IMR-90 (cell line): ENCODE results near the gene KCNIP3. TPM values are rescaled to one million over a fixed set of nuclear protein-coding genes. Genes with fewer than 3 reads are reported as not detected.

Source experiments
- ATAC-seq: fragments of 200-7000 bp; cut with Tn5 transposase; 2 replicates; pipeline ENCODE4 v1.9.1; 2020; ENCODE audit warnings: low read depth, mild to moderate bottlenecking, moderate library complexity
- BruUV-seq: library from RNA; stranded (reverse); fragments of 400-500 nt; replicated peaks from 2 replicates; lab custom pipeline; 2021; lab: Mats Ljungman, UMichigan
- CTCF ChIA-PET: fragments of 300-600 bp; formaldehyde crosslinking; extraction: SDS; loops from one replicate; lab custom pipeline; 2021; ENCODE audit warnings: antibody characterized with exemption; lab: Yijun Ruan, JAX
- POLR2A ChIA-PET: fragments of 300-600 bp; sonication (Branson Sonifier 250); formaldehyde crosslinking; loops from one replicate; lab custom pipeline; 2022; ENCODE audit warnings: antibody characterized with exemption; ENCODE audit not compliant: unreplicated experiment; lab: Charles Lee
- DNase-seq: peaks from one replicate; pipeline ENCODE4 v3.0.0; 2013
- H2AFZ ChIP-seq: replicated peaks from 2 replicates; pipeline ENCODE3; 2013; ENCODE audit warnings: low read length, mild to moderate bottlenecking; ENCODE audit not compliant: poor library complexity
- H2AK5ac ChIP-seq: 2 replicates; pipeline ENCODE4 v1.6.1; 2013; ENCODE audit warnings: low read depth, low read length, inconsistent platforms
- H2AK9ac ChIP-seq: replicated peaks from 2 replicates; pipeline ENCODE3; 2013; ENCODE audit warnings: mild to moderate bottlenecking, low read depth, low read length, moderate library complexity; ENCODE audit not compliant: poor library complexity
- H2BK120ac ChIP-seq: 2 replicates; pipeline ENCODE4 v1.6.1; 2013; ENCODE audit warnings: low read depth, low read length, inconsistent platforms
- H2BK15ac ChIP-seq: 3 replicates; pipeline ENCODE4 v1.6.1; 2013; ENCODE audit warnings: low read depth, low read length, inconsistent platforms
- H2BK20ac ChIP-seq: 2 replicates; pipeline ENCODE4 v1.6.1; 2013; ENCODE audit warnings: low read depth, mild to moderate bottlenecking, inconsistent platforms, low read length, moderate library complexity
- H2BK5ac ChIP-seq: 2 replicates; pipeline ENCODE4 v1.6.1; 2013; ENCODE audit warnings: mild to moderate bottlenecking, low read depth, low read length, inconsistent platforms; ENCODE audit not compliant: poor library complexity, severe bottlenecking
- H3K14ac ChIP-seq: replicated peaks from 2 replicates; pipeline ENCODE4 v1.6.1; 2013; ENCODE audit warnings: low read depth, low read length, inconsistent platforms
- H3K18ac ChIP-seq: 2 replicates; pipeline ENCODE4 v1.6.1; 2013; ENCODE audit warnings: low read depth, low read length, control low read depth
- H3K23ac ChIP-seq: 2 replicates; pipeline ENCODE4 v1.6.1; 2013; ENCODE audit warnings: low read depth, low read length, inconsistent platforms
- H3K27ac ChIP-seq: 2 replicates; pipeline ENCODE4 v1.5.1; 2013; ENCODE audit warnings: mild to moderate bottlenecking, control low read depth, low read length; ENCODE audit not compliant: insufficient read depth
- H3K27me3 ChIP-seq: 2 replicates; pipeline ENCODE4 v1.6.1; 2013; ENCODE audit warnings: low read length; ENCODE audit not compliant: control insufficient read depth, insufficient read depth
- H3K36me3 ChIP-seq: 2 replicates; pipeline ENCODE4 v1.6.1; 2013; ENCODE audit warnings: low read length, mixed read lengths; ENCODE audit not compliant: control insufficient read depth, insufficient read depth
- H3K4ac ChIP-seq: 2 replicates; pipeline ENCODE4 v1.6.1; 2013; ENCODE audit warnings: low read depth, low read length, inconsistent platforms
- H3K4me1 ChIP-seq: 2 replicates; pipeline ENCODE4 v1.6.1; 2013; ENCODE audit warnings: low read length, mixed read lengths; ENCODE audit not compliant: control insufficient read depth, insufficient read depth
- H3K4me2 ChIP-seq: 2 replicates; pipeline ENCODE4 v1.6.1; 2013; ENCODE audit warnings: low read depth, mild to moderate bottlenecking, control low read depth, low read length, moderate library complexity
- H3K4me3 ChIP-seq: 2 replicates; pipeline ENCODE4 v1.5.1; 2013; ENCODE audit warnings: low read depth, mild to moderate bottlenecking, control low read depth, low read length, moderate library complexity; ENCODE audit not compliant: insufficient read depth
- H3K56ac ChIP-seq: 2 replicates; pipeline ENCODE4 v1.6.1; 2013; ENCODE audit warnings: low read length, inconsistent platforms; ENCODE audit not compliant: insufficient read depth; ENCODE audit errors: extremely low read depth
- H3K79me1 ChIP-seq, 2 experiments: 2 replicates each; pipeline ENCODE4 v1.6.1; 2013; ENCODE audit warnings: low read length in 2 of 2, inconsistent platforms in 1 of 2, low read depth in 1 of 2
- H3K9ac ChIP-seq: 2 replicates; pipeline ENCODE4 v1.6.1; 2013; ENCODE audit warnings: low read depth, low read length, control low read depth
- H3K9me1 ChIP-seq: 2 replicates; pipeline ENCODE4 v1.6.1; 2013; ENCODE audit warnings: low read length, inconsistent platforms; ENCODE audit not compliant: insufficient read depth
- H3K9me3 ChIP-seq: 2 replicates; pipeline ENCODE4 v1.6.1; 2013; ENCODE audit warnings: low read length; ENCODE audit not compliant: control insufficient read depth, insufficient read depth
- H4K20me1 ChIP-seq: 2 replicates; pipeline ENCODE4 v1.6.1; 2013; ENCODE audit warnings: low read length, inconsistent platforms; ENCODE audit not compliant: insufficient read depth
- H4K5ac ChIP-seq: 2 replicates; pipeline ENCODE4 v1.6.1; 2013; ENCODE audit warnings: mild to moderate bottlenecking, low read depth, low read length, control low read depth
- H4K8ac ChIP-seq, 2 experiments: 2 replicates each; pipeline ENCODE4 v1.6.1; 2013; ENCODE audit warnings: low read depth in 2 of 2, low read length in 2 of 2, control low read depth in 1 of 2, inconsistent platforms in 1 of 2
- H4K91ac ChIP-seq: 2 replicates; pipeline ENCODE4 v1.6.1; 2013; ENCODE audit warnings: low read depth, low read length, inconsistent platforms; ENCODE audit not compliant: insufficient read depth
- BHLHE40 ChIP-seq: fragments of 150-350 bp; IDR thresholded peaks from 2 replicates; pipeline ENCODE4 v1.6.1; 2016; ENCODE audit warnings: mild to moderate bottlenecking, low read depth, low read length
- CEBPB ChIP-seq: IDR thresholded peaks from 2 replicates; pipeline ENCODE4 v1.6.1; 2012; ENCODE audit warnings: low read depth, low read length, improper control_type of control experiment
- CHD1 ChIP-seq: IDR thresholded peaks from 2 replicates; pipeline ENCODE4 v1.6.1; 2012; ENCODE audit warnings: low read depth, low read length, improper control_type of control experiment
- FOS ChIP-seq: fragments of 150-350 bp; IDR thresholded peaks from 2 replicates; pipeline ENCODE4 v1.6.1; 2016; ENCODE audit warnings: low read depth, low read length
- MAFK ChIP-seq: IDR thresholded peaks from 2 replicates; pipeline ENCODE4 v1.6.1; 2012; ENCODE audit warnings: low read depth, low read length, improper control_type of control experiment
- MAZ ChIP-seq: IDR thresholded peaks from 2 replicates; pipeline ENCODE4 v1.6.1; 2012; ENCODE audit warnings: low read depth, mild to moderate bottlenecking, low read length, improper control_type of control experiment, moderate library complexity, borderline replicate concordance
- MXI1 ChIP-seq: IDR thresholded peaks from 2 replicates; pipeline ENCODE4 v1.6.1; 2012; ENCODE audit warnings: low read depth, mild to moderate bottlenecking, low read length, moderate library complexity, borderline replicate concordance
- NFE2L2 ChIP-seq: fragments of 150-350 bp; IDR thresholded peaks from 2 replicates; pipeline ENCODE4 v1.6.1; 2016; ENCODE audit warnings: low read depth, mild to moderate bottlenecking, low read length
- RAD21 ChIP-seq: IDR thresholded peaks from 2 replicates; pipeline ENCODE4 v1.6.1; 2012; ENCODE audit warnings: low read length, improper control_type of control experiment
- RCOR1 ChIP-seq: IDR thresholded peaks from 2 replicates; pipeline ENCODE4 v1.6.1; 2012; ENCODE audit warnings: mild to moderate bottlenecking, low read length, improper control_type of control experiment; ENCODE audit not compliant: insufficient replicate concordance
- RFX5 ChIP-seq: IDR thresholded peaks from 2 replicates; pipeline ENCODE4 v1.8.0; 2012; ENCODE audit warnings: low read depth, mild to moderate bottlenecking, low read length, moderate library complexity
- SMC3 ChIP-seq: fragments of 150-350 bp; IDR thresholded peaks from 2 replicates; pipeline ENCODE4 v1.6.1; 2016; ENCODE audit warnings: low read depth, mild to moderate bottlenecking, antibody characterized with exemption, low read length, moderate library complexity
- WGBS, 2 experiments: methylation state at CpG; one replicate each; pipeline versions ENCODE4 v1.1.5 to v1.1.7; 2013; ENCODE audit warnings: missing lambda C conversion rate in 2 of 2; ENCODE audit not compliant: insufficient read length in 1 of 2; ENCODE audit errors: extremely low coverage in 2 of 2; 5-methylcytosine and 5-hydroxymethylcytosine counted together
- dilution Hi-C: fragments of 300-500 bp; cut with HindIII; formaldehyde crosslinking; loops from one replicate; pipeline ENCODE4 v1.14.3; 2018; ENCODE audit warnings: low sequenced_read_pairs; ENCODE audit not compliant: unreplicated experiment
- in situ Hi-C: fragments of 300-500 bp; cut with MboI; formaldehyde crosslinking; loops from 3 replicates; pipeline ENCODE4 v1.14.3; 2019; ENCODE audit warnings: low sequenced_read_pairs, inconsistent platforms, mixed read lengths
- intact Hi-C: fragments of 100-400 bp; cut with micrococcal nuclease; formaldehyde crosslinking; loops from 2 replicates; pipeline ENCODE4 v1.10.0; 2022
- polyA plus RNA-seq, 3 experiments: library from polyadenylated mRNA; depleted of rRNA; stranded (reverse); fragments of >200 nt; gene quantifications; 2 replicates each; pipeline ENCODE4 v1.2.3, GENCODE V29; 2012; ENCODE audit warnings: low replicate concordance in 1 of 3
- total RNA-seq: library from RNA; depleted of rRNA; stranded (reverse); fragments of >200 nt; gene quantifications from 2 replicates; pipeline ENCODE4 v1.2.3, GENCODE V29; 2012
- TF ChIP-seq, protein P1 (sequence below): fragments of 150-350 bp; IDR thresholded peaks from 2 replicates; pipeline ENCODE4 v1.6.1; 2016; ENCODE audit warnings: low read depth, mild to moderate bottlenecking, low read length, moderate library complexity, borderline replicate concordance
- TF ChIP-seq, protein P2 (sequence below): conservative IDR thresholded peaks from 2 replicates; pipeline ENCODE4 v1.5.1; 2012; ENCODE audit warnings: mild to moderate bottlenecking, low read depth, low read length, improper control_type of control experiment

Gene KCNIP3
- total and polyA plus RNA-seq, 2 of the 4 experiments (the other 2 are of a cell fraction): 0.72 to 1.4 TPM

DNA sequence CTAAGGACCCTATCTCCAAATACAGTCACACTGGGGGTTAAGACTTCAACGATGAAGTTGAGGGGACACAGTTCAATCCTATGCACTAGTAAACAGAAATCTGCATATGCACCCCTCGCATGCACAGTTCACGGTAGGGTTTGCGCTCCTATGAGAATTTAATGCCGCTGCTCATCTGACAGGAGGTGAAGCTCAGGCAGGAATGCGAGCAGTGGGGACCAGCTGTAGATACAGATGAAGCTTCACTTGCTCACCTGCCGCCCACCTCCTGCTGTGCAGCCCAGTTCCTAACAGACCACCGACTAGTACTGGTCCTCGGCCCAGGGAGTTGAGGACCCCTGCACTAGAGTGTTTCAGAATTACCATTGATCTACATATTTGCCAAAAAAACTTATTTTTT, 65.3 kb downstream of the KCNIP3 start:
- no peak overlapping the region for H3K23ac ChIP-seq
- no peak overlapping the region for H3K9ac ChIP-seq
- H3K56ac ChIP-seq: no peak overlapping the region
- ATAC-seq: no peak
- no peak overlapping the region for H2BK120ac ChIP-seq
- H3K18ac ChIP-seq: no peak overlapping the region
- H3K14ac ChIP-seq: no peak overlapping the region
- no peak overlapping the region for H2BK20ac ChIP-seq
- no peaks in the 10 kb centered on the region for H3K36me3 ChIP-seq
- H2BK15ac ChIP-seq: no peak overlapping the region
- TF ChIP-seq MAFK (no peak), CHD1 (no peak), RCOR1 (no peak), FOS (no peak), BHLHE40 (no peak), RAD21 (no peak), CEBPB (no peak), MXI1 (no peak), NFE2L2 (no peak), RFX5 (no peak), SMC3 (no peak), MAZ (no peak)
- TF ChIP-seq, protein P1, sequence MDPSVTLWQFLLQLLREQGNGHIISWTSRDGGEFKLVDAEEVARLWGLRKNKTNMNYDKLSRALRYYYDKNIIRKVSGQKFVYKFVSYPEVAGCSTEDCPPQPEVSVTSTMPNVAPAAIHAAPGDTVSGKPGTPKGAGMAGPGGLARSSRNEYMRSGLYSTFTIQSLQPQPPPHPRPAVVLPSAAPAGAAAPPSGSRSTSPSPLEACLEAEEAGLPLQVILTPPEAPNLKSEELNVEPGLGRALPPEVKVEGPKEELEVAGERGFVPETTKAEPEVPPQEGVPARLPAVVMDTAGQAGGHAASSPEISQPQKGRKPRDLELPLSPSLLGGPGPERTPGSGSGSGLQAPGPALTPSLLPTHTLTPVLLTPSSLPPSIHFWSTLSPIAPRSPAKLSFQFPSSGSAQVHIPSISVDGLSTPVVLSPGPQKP: no peak
- TF ChIP-seq, protein P2, sequence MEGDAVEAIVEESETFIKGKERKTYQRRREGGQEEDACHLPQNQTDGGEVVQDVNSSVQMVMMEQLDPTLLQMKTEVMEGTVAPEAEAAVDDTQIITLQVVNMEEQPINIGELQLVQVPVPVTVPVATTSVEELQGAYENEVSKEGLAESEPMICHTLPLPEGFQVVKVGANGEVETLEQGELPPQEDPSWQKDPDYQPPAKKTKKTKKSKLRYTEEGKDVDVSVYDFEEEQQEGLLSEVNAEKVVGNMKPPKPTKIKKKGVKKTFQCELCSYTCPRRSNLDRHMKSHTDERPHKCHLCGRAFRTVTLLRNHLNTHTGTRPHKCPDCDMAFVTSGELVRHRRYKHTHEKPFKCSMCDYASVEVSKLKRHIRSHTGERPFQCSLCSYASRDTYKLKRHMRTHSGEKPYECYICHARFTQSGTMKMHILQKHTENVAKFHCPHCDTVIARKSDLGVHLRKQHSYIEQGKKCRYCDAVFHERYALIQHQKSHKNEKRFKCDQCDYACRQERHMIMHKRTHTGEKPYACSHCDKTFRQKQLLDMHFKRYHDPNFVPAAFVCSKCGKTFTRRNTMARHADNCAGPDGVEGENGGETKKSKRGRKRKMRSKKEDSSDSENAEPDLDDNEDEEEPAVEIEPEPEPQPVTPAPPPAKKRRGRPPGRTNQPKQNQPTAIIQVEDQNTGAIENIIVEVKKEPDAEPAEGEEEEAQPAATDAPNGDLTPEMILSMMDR: no peak
- peaks cover 5% of the 10 kb centered on the region; the same call in 1 of the 2 replicates for H3K4me1 ChIP-seq
- H2AK5ac ChIP-seq: no peak overlapping the region
- no peaks in the 10 kb centered on the region for H3K9me1 ChIP-seq
- no peak overlapping the region for H4K8ac ChIP-seq
- H4K20me1 ChIP-seq: no peaks in the 10 kb centered on the region
- no peak overlapping the region for H3K4ac ChIP-seq
- no peak overlapping the region for H2AFZ ChIP-seq
- H4K91ac ChIP-seq: no peak overlapping the region
- H4K5ac ChIP-seq: no peak overlapping the region
- H2BK5ac ChIP-seq: no peak overlapping the region
- intact Hi-C loops (no loop called here), dilution Hi-C loops (no loop called here), in situ Hi-C loops (no loop called here)
- POLR2A ChIA-PET: no interaction called here
- no peak overlapping the region for H3K4me2 ChIP-seq
- H3K27me3 ChIP-seq: peaks cover 2% of the 10 kb centered on the region; the same call in 1 of the 2 replicates
- H3K4me3 ChIP-seq: no peak overlapping the region
- WGBS, 2 experiments: 89% methylated on average over 3 of the region's 9 CpGs; no CpG with 5 or more reads in 1 of the 2 experiments
- no peak overlapping the region for H3K27ac ChIP-seq
- no peak for DNase-seq
- H3K9me3 ChIP-seq: no peaks in the 10 kb centered on the region; the same call in 1 of the 2 replicates
- no TSS peak for BruUV-seq
- CTCF ChIA-PET: no interaction called here
- no peak overlapping the region for H2AK9ac ChIP-seq
- H3K79me1 ChIP-seq: no peaks in the 10 kb centered on the region
